ENCODE data around the gene SLC26A4.

Gene SLC26A4

DNA sequence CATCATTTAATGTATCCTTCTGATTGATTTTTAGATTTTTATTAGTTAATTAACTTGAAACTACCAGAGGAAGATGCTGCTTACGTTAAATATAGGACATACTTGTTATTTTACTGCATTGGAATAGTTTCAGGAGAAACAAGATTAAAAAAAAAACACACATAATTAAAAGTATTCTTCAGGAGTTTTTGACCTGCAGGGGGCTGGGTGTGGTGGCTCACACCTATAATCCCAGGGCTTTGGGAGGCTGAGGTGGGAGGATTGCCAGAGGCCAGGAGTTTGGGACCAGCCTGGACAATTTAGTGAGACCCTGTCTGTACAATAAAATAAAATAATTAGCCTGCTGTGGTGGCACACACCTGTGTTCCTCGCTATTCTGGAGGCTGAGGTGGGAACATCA is 94.0 kb downstream of the SLC26A4 start:
- no peak for DNase-seq

GRCh38 chr7:107758667-107759066 is 98.0 kb downstream of the SLC26A4 start:
- DNase-seq = no peak

- DNase-seq = no peak
Measured at GRCh38 chr7:107767391-107767790, 106.8 kb downstream of the SLC26A4 start.
